ENCODE measurements around the gene ABLIM1. TPM values are rescaled to one million over a fixed set of nuclear protein-coding genes. Genes with fewer than 3 reads are reported as not detected.

ABLIM1 gene
- total RNA-seq, 4 donors from 2014 or later = 41.2 to 128 (median 97.3) TPM

DNA sequence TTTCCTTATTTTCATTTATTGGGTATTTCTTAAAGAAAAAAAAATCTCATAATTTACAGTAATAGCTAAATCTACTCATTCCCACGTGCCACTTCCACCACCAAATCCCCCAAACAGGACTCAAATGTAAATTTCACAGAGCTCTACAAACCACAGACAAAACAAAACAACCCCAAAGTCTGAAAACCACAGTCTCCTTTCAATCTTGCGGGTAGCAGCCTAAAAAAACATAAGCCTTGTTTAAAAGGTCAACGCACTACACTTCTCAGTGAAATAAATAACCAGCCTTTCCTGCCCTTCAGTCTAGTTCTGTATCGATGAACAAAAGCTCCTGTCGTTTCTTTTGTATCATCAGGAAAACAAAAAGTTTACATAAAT lies 132.0 kb downstream of the ABLIM1 start:
- H3K9me3 ChIP-seq = no peaks in the 10 kb centered on the region
- H3K4me1 ChIP-seq = no peaks in the 10 kb centered on the region
- DNase-seq = no peak
- peak overlapping the region; percentile 24 to 39 for H3K4me3 ChIP-seq
- no peaks in the 10 kb centered on the region for H3K27me3 ChIP-seq
- intact Hi-C loops (cut with DNase I; ENCODE audit: low total_unique reads) = no loop called here
- no peaks in the 10 kb centered on the region for H3K36me3 ChIP-seq
- peak overlapping the region; percentile 75 to 80 for H3K27ac ChIP-seq
- TF ChIP-seq POLR2A (IDR thresholded peaks at IDR 0.05) = no peak
- no peak for TF ChIP-seq CTCF (IDR thresholded peaks at IDR 0.05)

- H3K9me3 ChIP-seq = no peaks in the 10 kb centered on the region
- peak overlapping the region; percentile 75 to 80 for H3K27ac ChIP-seq
- no peaks in the 10 kb centered on the region for H3K4me1 ChIP-seq
- no peak for TF ChIP-seq CTCF (IDR thresholded peaks at IDR 0.05)
- intact Hi-C loops (cut with DNase I; ENCODE audit: low total_unique reads) = no loop called here
- peak in 1 of 2 donors; percentile 50 for DNase-seq
- H3K4me3 ChIP-seq = peak overlapping the region; percentile 24 to 39
- H3K27me3 ChIP-seq = no peaks in the 10 kb centered on the region
- no peaks in the 10 kb centered on the region for H3K36me3 ChIP-seq
Measured at GRCh38 chr10:114525368-114525949, 132.6 kb downstream of the ABLIM1 start.

GRCh38 chr10:114523876-114524275 lies 134.2 kb downstream of the ABLIM1 start:
- DNase-seq = no peak
- Histone ChIP-seq H3K4me3 (peak overlapping the region in 1 of 2 donors; percentile 39), H3K27me3 (no peaks in the 10 kb centered on the region), H3K4me1 (no peaks in the 10 kb centered on the region), H3K27ac (no peak overlapping the region), H3K9me3 (no peaks in the 10 kb centered on the region), H3K36me3 (no peaks in the 10 kb centered on the region)
- intact Hi-C loops (cut with DNase I; ENCODE audit: low total_unique reads) = no loop called here
- TF ChIP-seq POLR2A (IDR thresholded peaks at IDR 0.05) (no peak), CTCF (IDR thresholded peaks at IDR 0.05) (no peak)

- intact Hi-C loops (cut with DNase I; ENCODE audit: low total_unique reads) = no loop called here
- no peak for DNase-seq
- Histone ChIP-seq H3K27me3 (no peaks in the 10 kb centered on the region), H3K4me3 (no peak overlapping the region), H3K4me1 (no peaks in the 10 kb centered on the region), H3K9me3 (no peaks in the 10 kb centered on the region), H3K27ac (peak overlapping the region in 1 of 2 donors; percentile 50), H3K36me3 (no peaks in the 10 kb centered on the region)
- TF ChIP-seq CTCF (IDR thresholded peaks at IDR 0.05) (no peak), POLR2A (IDR thresholded peaks at IDR 0.05) (no peak)
Measured at GRCh38 chr10:114521255-114521654, 136.8 kb downstream of the ABLIM1 start.

DNA sequence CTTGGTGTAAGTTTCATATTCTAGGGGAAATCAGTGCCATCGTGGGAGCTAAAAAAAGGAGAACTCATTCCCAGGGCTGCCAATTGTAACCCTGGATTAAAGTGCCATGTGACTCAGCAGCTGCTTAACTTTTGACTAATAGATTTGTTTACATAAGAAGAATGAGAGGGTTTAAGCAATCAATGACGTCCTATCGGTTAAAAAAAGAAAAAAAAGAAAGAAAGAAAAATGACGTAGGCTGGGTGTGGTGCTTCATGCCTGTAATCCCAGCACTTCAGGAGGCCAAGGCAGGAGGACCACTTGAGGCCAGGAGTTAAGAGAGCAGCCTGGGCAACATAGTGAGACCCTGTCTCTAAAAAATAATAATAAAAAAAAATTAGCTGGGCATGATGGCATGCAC lies 137.6 kb downstream of the ABLIM1 start:
- H3K27ac ChIP-seq = no peak overlapping the region
- intact Hi-C loops (cut with DNase I; ENCODE audit: low total_unique reads) = no loop called here

More for the DNA sequence above, 137.6 kb downstream of the ABLIM1 start:
- Histone ChIP-seq H3K9me3 (no peaks in the 10 kb centered on the region), H3K36me3 (no peaks in the 10 kb centered on the region), H3K4me3 (no peak overlapping the region), H3K4me1 (no peaks in the 10 kb centered on the region), H3K27me3 (no peaks in the 10 kb centered on the region)
- DNase-seq = no peak
- TF ChIP-seq CTCF (IDR thresholded peaks at IDR 0.05) (no peak), POLR2A (IDR thresholded peaks at IDR 0.05) (no peak)
